Panc1 (cell line): ENCODE results near the gene MORC4. TPM values are rescaled to one million over a fixed set of nuclear protein-coding genes. Genes with fewer than 3 reads are reported as not detected.

ENCODE experiments used
- ATAC-seq: fragments of 200-7000 bp; cut with Tn5 transposase; 2 replicates; pipeline ENCODE4 v1.9.1; 2020; ENCODE audit warnings: mild to moderate bottlenecking, moderate library complexity
- BruUV-seq: library from RNA; stranded (reverse); fragments of 400-500 nt; replicated peaks from 2 replicates; lab custom pipeline; 2021; lab: Mats Ljungman, UMichigan
- CTCF ChIA-PET: fragments of 300-600 bp; sonication (Branson Sonifier 250); formaldehyde crosslinking; loops from one replicate; lab custom pipeline; 2022; ENCODE audit warnings: antibody characterized with exemption; lab: Charles Lee
- POLR2A ChIA-PET: fragments of 300-600 bp; sonication (Branson Sonifier 250); formaldehyde crosslinking; loops from one replicate; lab custom pipeline; 2022; ENCODE audit warnings: antibody characterized with exemption; lab: Charles Lee
- DNase-seq: peaks from one replicate; pipeline ENCODE4 v3.0.0-alpha.2; 2010; ENCODE audit warnings: low read depth, low spot score
- H3K27ac ChIP-seq: 2 replicates; pipeline ENCODE4 v1.5.1; 2011; ENCODE audit warnings: mild to moderate bottlenecking, low read length, inconsistent platforms
- H3K27me3 ChIP-seq: fragments of 200-500 bp; sonication (Bioruptor generic); 2 replicates; pipeline ENCODE4 v1.6.0; 2014; ENCODE audit warnings: low read length, inconsistent platforms; ENCODE audit not compliant: control insufficient read depth, insufficient read depth
- H3K36me3 ChIP-seq: fragments of 200-500 bp; sonication (Bioruptor generic); 2 replicates; pipeline ENCODE4 v1.5.1; 2014; ENCODE audit warnings: inconsistent platforms, mild to moderate bottlenecking, low read length, moderate library complexity; ENCODE audit not compliant: control insufficient read depth, insufficient read depth
- H3K4me1 ChIP-seq: 2 replicates; pipeline ENCODE4 v1.5.1; 2011; ENCODE audit warnings: inconsistent platforms, mild to moderate bottlenecking, low read length, moderate library complexity; ENCODE audit not compliant: control insufficient read depth, insufficient read depth
- H3K4me3 ChIP-seq, 2 experiments: 2 replicates each; pipeline ENCODE4 v1.5.1; 2011 to 2012; ENCODE audit warnings: low read depth in 2 of 2, low read length in 2 of 2, mild to moderate bottlenecking in 2 of 2, inconsistent platforms in 1 of 2, moderate library complexity in 1 of 2
- H3K9me3 ChIP-seq: fragments of 200-500 bp; sonication (Bioruptor generic); 2 replicates; pipeline ENCODE4 v1.5.1; 2014; ENCODE audit warnings: low read depth, mild to moderate bottlenecking, inconsistent platforms, low read length, moderate library complexity; ENCODE audit not compliant: control insufficient read depth, insufficient read depth
- CTCF ChIP-seq: fragments of 450-650 bp; IDR thresholded peaks from 2 replicates; pipeline ENCODE4 v1.5.1; 2017; ENCODE audit warnings: mild to moderate bottlenecking
- POLR2AphosphoS5 ChIP-seq: IDR thresholded peaks from 2 replicates; pipeline ENCODE4 v1.6.1; 2012; ENCODE audit warnings: mild to moderate bottlenecking, low read depth, low read length, moderate library complexity
- REST ChIP-seq, 2 experiments: IDR thresholded peaks; 2 replicates each; pipeline ENCODE4 v1.6.1; 2011 to 2012; ENCODE audit warnings: low read depth in 2 of 2, control low read depth in 1 of 2, low read length in 1 of 2, mild to moderate bottlenecking in 1 of 2, moderate library complexity in 1 of 2; ENCODE audit not compliant: insufficient read depth in 1 of 2
- SIN3A ChIP-seq: IDR thresholded peaks from 2 replicates; pipeline ENCODE4 v1.6.1; 2012; ENCODE audit warnings: low read depth, mild to moderate bottlenecking, low read length, moderate library complexity, borderline replicate concordance; ENCODE audit not compliant: insufficient read depth
- TCF7L2 ChIP-seq: IDR thresholded peaks from 2 replicates; pipeline ENCODE4 v1.6.1; 2011; ENCODE audit warnings: mild to moderate bottlenecking, low read depth, low read length, inconsistent platforms
- in situ Hi-C: cut with HindIII; loops from 2 replicates; pipeline ENCODE4 v1.10.0; 2016; ENCODE audit warnings: low sequenced_read_pairs, low pct_unique_long_range_greater_than_20kb
- intact Hi-C: fragments of 100-400 bp; cut with micrococcal nuclease; formaldehyde crosslinking; loops from one replicate; pipeline ENCODE4 v1.10.0; 2022; ENCODE audit not compliant: unreplicated experiment
- total RNA-seq: library from RNA; stranded (reverse); gene quantifications from one replicate; pipeline ENCODE4 v1.2.1, GENCODE V29; 2021; ENCODE audit not compliant: unreplicated experiment

MORC4 gene
- total RNA-seq, 1 experiment from 2014 or later: 7.4 TPM

GRCh38 chrX:106963111-106963510, 36.9 kb downstream of the MORC4 start:
- no TSS peak for BruUV-seq
- H3K36me3 ChIP-seq: no peaks in the 10 kb centered on the region
- H3K9me3 ChIP-seq: no peaks in the 10 kb centered on the region
- in situ Hi-C loops: no loop called here
- H3K4me3 ChIP-seq: no peak overlapping the region
- DNase-seq: no peak
- POLR2A ChIA-PET: no interaction called here
- no peak for ATAC-seq
- TF ChIP-seq SIN3A (no peak), CTCF (no peak), POLR2AphosphoS5 (no peak), TCF7L2 (no peak), REST (IDR thresholded peaks at IDR 0.05; ENCODE audit: insufficient read depth in 1 of 2, low read depth in 2 of 2, low read length in 1 of 2) (no peak)
- no peaks in the 10 kb centered on the region for H3K27me3 ChIP-seq
- CTCF ChIA-PET: interaction anchor here (0.6 kb wide), 1 partner anchor 64 kb away, joined by 16 read pairs; no protein-coding TSS in a partner anchor
- H3K27ac ChIP-seq: no peak overlapping the region
- intact Hi-C loops: no loop called here
- no peaks in the 10 kb centered on the region for H3K4me1 ChIP-seq

GRCh38 chrX:106959901-106960300, 40.1 kb downstream of the MORC4 start:
- H3K27me3 ChIP-seq: no peaks in the 10 kb centered on the region
- ChIA-PET CTCF (interaction anchor here (0.7 to 2.0 kb wide), 4 partner anchors 62 to 97 kb away, joined by 3 to 25 read pairs (median 11); no protein-coding TSS in a partner anchor), POLR2A (no interaction called here)
- ATAC-seq: peak; percentile 88
- no TSS peak for BruUV-seq
- no peak overlapping the region for H3K27ac ChIP-seq
- H3K36me3 ChIP-seq: no peaks in the 10 kb centered on the region
- intact Hi-C loops: loop anchor here (2.0 kb wide), 1 partner anchor 65 kb away; no protein-coding TSS in a partner anchor
- TF ChIP-seq CTCF (peak; percentile 55), SIN3A (no peak)
- no peak overlapping the region for H3K4me3 ChIP-seq
- in situ Hi-C loops: no loop called here
- peaks cover under 1% of the 10 kb centered on the region for H3K4me1 ChIP-seq
- H3K9me3 ChIP-seq: no peaks in the 10 kb centered on the region
- no peak for DNase-seq
